DMS153 treated with DMSO at 0.1 percent for 48 hours (cell line): ENCODE data around the gene PTPRN2.

Experiments
- DNase-seq: peaks from one replicate; lab custom pipeline; 2025; ENCODE audit not compliant: unreplicated experiment; lab: John Stamatoyannopoulos, UW

The PTPRN2 gene

GRCh38 chr7:158093156-158093796 lies 494.3 kb downstream of the PTPRN2 start:
- no peak for DNase-seq

GRCh38 chr7:158087196-158087595 lies 500.4 kb downstream of the PTPRN2 start:
- DNase-seq: no peak

GRCh38 chr7:158085741-158086695 lies 501.6 kb downstream of the PTPRN2 start:
- DNase-seq: no peak

- DNase-seq: no peak
Observed at GRCh38 chr7:158084555-158084954, 503.1 kb downstream of the PTPRN2 start.

- no peak for DNase-seq
Observed at GRCh38 chr7:158083526-158084310, 503.9 kb downstream of the PTPRN2 start.

- no peak for DNase-seq
Observed at GRCh38 chr7:158082761-158083160, 504.9 kb downstream of the PTPRN2 start.

GRCh38 chr7:158080899-158081445 lies 506.7 kb downstream of the PTPRN2 start:
- DNase-seq: no peak

- peak; percentile 59 for DNase-seq
Observed at GRCh38 chr7:158077934-158078910, 509.4 kb downstream of the PTPRN2 start.

- DNase-seq: no peak
Observed at GRCh38 chr7:158077151-158077840, 510.3 kb downstream of the PTPRN2 start.

GRCh38 chr7:158076656-158077055 lies 511.0 kb downstream of the PTPRN2 start:
- no peak for DNase-seq

- no peak for DNase-seq
Observed at GRCh38 chr7:158076215-158076614, 511.4 kb downstream of the PTPRN2 start.

GRCh38 chr7:158075633-158076001 lies 512.0 kb downstream of the PTPRN2 start:
- DNase-seq: no peak

- DNase-seq: no peak
Observed at GRCh38 chr7:158074896-158075632, 512.6 kb downstream of the PTPRN2 start.

- no peak for DNase-seq
Observed at GRCh38 chr7:158073845-158074840, 513.5 kb downstream of the PTPRN2 start.

GRCh38 chr7:158072991-158073730 lies 514.5 kb downstream of the PTPRN2 start:
- no peak for DNase-seq

GRCh38 chr7:158070222-158070920 lies 517.3 kb downstream of the PTPRN2 start:
- DNase-seq: no peak
